HEK293T (cell line): ENCODE data around the gene UBL3.

Source experiments
- CTCF ChIA-PET: fragments of 350-600 bp; formaldehyde crosslinking; extraction: SDS; loops from one replicate; lab custom pipeline; 2021; ENCODE audit warnings: antibody characterized with exemption, inconsistent platforms; lab: Yijun Ruan, JAX
- POLR2A ChIA-PET: fragments of 350-600 bp; formaldehyde crosslinking; extraction: SDS; loops from one replicate; lab custom pipeline; 2020; ENCODE audit warnings: antibody characterized with exemption, inconsistent platforms; lab: Yijun Ruan, JAX
- DNase-seq: peaks from one replicate; pipeline ENCODE4 v3.0.0; 2012; ENCODE audit warnings: mixed read lengths; ENCODE audit errors: extremely low spot score
- ARNT ChIP-seq: fragments of 450-650 bp; IDR thresholded peaks from 2 replicates; pipeline ENCODE4 v1.6.1; 2017; ENCODE audit warnings: mild to moderate bottlenecking
- BHLHE40 ChIP-seq: fragments of 450-650 bp; IDR thresholded peaks from 2 replicates; pipeline ENCODE4 v1.6.1; 2016; ENCODE audit warnings: mild to moderate bottlenecking, moderate library complexity, borderline replicate concordance
- CTBP1 ChIP-seq: fragments of 450-650 bp; IDR thresholded peaks from 2 replicates; pipeline ENCODE4 v1.6.1; 2016; ENCODE audit warnings: borderline replicate concordance
- ELF4 ChIP-seq: fragments of 450-650 bp; IDR thresholded peaks from 2 replicates; pipeline ENCODE4 v1.6.1; 2017; ENCODE audit warnings: antibody characterized with exemption
- FOXA1 ChIP-seq: fragments of 450-650 bp; IDR thresholded peaks from 2 replicates; pipeline ENCODE4 v1.6.1; 2016; ENCODE audit warnings: mild to moderate bottlenecking
- FOXK2 ChIP-seq: fragments of 450-650 bp; IDR thresholded peaks from 2 replicates; pipeline ENCODE4 v1.6.1; 2016; ENCODE audit warnings: mild to moderate bottlenecking
- FOXM1 ChIP-seq: fragments of 450-650 bp; IDR thresholded peaks from 2 replicates; pipeline ENCODE4 v1.6.1; 2017; ENCODE audit warnings: mild to moderate bottlenecking, borderline replicate concordance
- HDGF ChIP-seq: fragments of 450-650 bp; IDR thresholded peaks from 2 replicates; pipeline ENCODE4 v1.6.1; 2017; ENCODE audit warnings: antibody characterized with exemption, borderline replicate concordance
- L3MBTL2 ChIP-seq: fragments of 450-650 bp; conservative IDR thresholded peaks from 2 replicates; pipeline ENCODE4 v1.6.1; 2016; ENCODE audit warnings: mild to moderate bottlenecking
- LEF1 ChIP-seq: fragments of 450-650 bp; IDR thresholded peaks from 2 replicates; pipeline ENCODE4 v1.6.1; 2017; ENCODE audit warnings: mild to moderate bottlenecking, borderline replicate concordance
- NFRKB ChIP-seq: fragments of 450-650 bp; IDR thresholded peaks from 2 replicates; pipeline ENCODE4 v1.6.1; 2016; ENCODE audit warnings: mild to moderate bottlenecking, moderate library complexity
- PKNOX1 ChIP-seq: fragments of 450-650 bp; IDR thresholded peaks from 2 replicates; pipeline ENCODE4 v1.6.1; 2016
- SP1 ChIP-seq: fragments of 450-650 bp; IDR thresholded peaks from 2 replicates; pipeline ENCODE4 v1.6.1; 2017
- SUZ12 ChIP-seq: fragments of 450-650 bp; IDR thresholded peaks from 2 replicates; pipeline ENCODE4 v1.6.1; 2016; ENCODE audit warnings: mild to moderate bottlenecking
- TARDBP ChIP-seq: fragments of 450-650 bp; IDR thresholded peaks from 2 replicates; pipeline ENCODE4 v1.6.1; 2016
- ZNF384 ChIP-seq: fragments of 450-650 bp; IDR thresholded peaks from 2 replicates; pipeline ENCODE4 v1.6.1; 2016

The UBL3 gene

GRCh38 chr13:29845440-29846056 lies 4.9 kb downstream of the UBL3 start:
- ChIA-PET POLR2A (no interaction called here), CTCF (interaction anchor here (0.7 to 0.8 kb wide), 2 partner anchors 78 to 88 kb away, joined by 3 to 6 read pairs; no protein-coding TSS in a partner anchor)
- no peak for DNase-seq
- TF ChIP-seq ZNF384 = no peak
- no peak for TF ChIP-seq ARNT
- TF ChIP-seq CTBP1 = no peak
- TF ChIP-seq TARDBP = no peak
- TF ChIP-seq FOXA1 = no peak
- TF ChIP-seq FOXM1 = no peak
- TF ChIP-seq SP1 = no peak
- no peak for TF ChIP-seq LEF1
- TF ChIP-seq NFRKB = no peak
- TF ChIP-seq L3MBTL2 = no peak
- TF ChIP-seq ELF4 = no peak
- TF ChIP-seq BHLHE40 = no peak
- no peak for TF ChIP-seq FOXK2
- no peak for TF ChIP-seq PKNOX1
- no peak for TF ChIP-seq HDGF
- TF ChIP-seq SUZ12 = no peak

GRCh38 chr13:29844441-29844840 lies 6.0 kb downstream of the UBL3 start:
- ChIA-PET POLR2A (no interaction called here), CTCF (interaction anchor here (0.6 kb wide), 1 partner anchor 82 kb away, joined by 3 read pairs; no protein-coding TSS in a partner anchor)
- TF ChIP-seq CTBP1 (no peak), ELF4 (no peak)
- DNase-seq = no peak

GRCh38 chr13:29840585-29840984 lies 9.8 kb downstream of the UBL3 start:
- CTCF ChIA-PET = no interaction called here

GRCh38 chr13:29835280-29836061 lies 14.9 kb downstream of the UBL3 start:
- no peak for DNase-seq
- no peak for TF ChIP-seq ARNT
- TF ChIP-seq ZNF384 = no peak
- no peak for TF ChIP-seq FOXM1
- TF ChIP-seq FOXK2 = no peak
- no peak for TF ChIP-seq HDGF
- TF ChIP-seq PKNOX1 = no peak
- TF ChIP-seq BHLHE40 = no peak
- no peak for TF ChIP-seq NFRKB
- TF ChIP-seq SUZ12 = no peak
- TF ChIP-seq FOXA1 = no peak
- TF ChIP-seq L3MBTL2 = no peak
- no peak for TF ChIP-seq LEF1
- TF ChIP-seq SP1 = no peak
- TF ChIP-seq CTBP1 = no peak
- no peak for TF ChIP-seq TARDBP
- no peak for TF ChIP-seq ELF4
- ChIA-PET POLR2A (no interaction called here), CTCF (interaction anchor here (0.6 kb wide), 1 partner anchor 201 kb away, joined by 3 read pairs; no protein-coding TSS in a partner anchor)

More at GRCh38 chr13:29840585-29840984, 9.8 kb downstream of the UBL3 start:
- TF ChIP-seq SUZ12 = no peak
- TF ChIP-seq HDGF = no peak
- no peak for TF ChIP-seq BHLHE40
- no peak for TF ChIP-seq NFRKB
- no peak for TF ChIP-seq ELF4
- TF ChIP-seq ZNF384 = no peak
- TF ChIP-seq SP1 = no peak
- no peak for DNase-seq
- POLR2A ChIA-PET = no interaction called here

GRCh38 chr13:29832761-29833298 lies 17.6 kb downstream of the UBL3 start:
- ChIA-PET POLR2A (interaction anchor here (0.7 kb wide), 1 partner anchor 266 kb away, joined by 3 read pairs; no protein-coding TSS in a partner anchor), CTCF (no interaction called here)
- no peak for DNase-seq
- TF ChIP-seq FOXK2 (no peak), NFRKB (no peak), SP1 (no peak), HDGF (no peak), FOXA1 (no peak), LEF1 (no peak), CTBP1 (no peak), FOXM1 (no peak), ELF4 (no peak), SUZ12 (no peak), PKNOX1 (no peak), TARDBP (no peak), ARNT (no peak), BHLHE40 (no peak), L3MBTL2 (no peak), ZNF384 (no peak)
